ENCODE data around the gene SENP1.
"Not testable (repeated sequence)": the region's sequence is repeated elsewhere in the genome, so short reads cannot be mapped to it uniquely, and the experiment has no call there.

The SENP1 gene

DNA sequence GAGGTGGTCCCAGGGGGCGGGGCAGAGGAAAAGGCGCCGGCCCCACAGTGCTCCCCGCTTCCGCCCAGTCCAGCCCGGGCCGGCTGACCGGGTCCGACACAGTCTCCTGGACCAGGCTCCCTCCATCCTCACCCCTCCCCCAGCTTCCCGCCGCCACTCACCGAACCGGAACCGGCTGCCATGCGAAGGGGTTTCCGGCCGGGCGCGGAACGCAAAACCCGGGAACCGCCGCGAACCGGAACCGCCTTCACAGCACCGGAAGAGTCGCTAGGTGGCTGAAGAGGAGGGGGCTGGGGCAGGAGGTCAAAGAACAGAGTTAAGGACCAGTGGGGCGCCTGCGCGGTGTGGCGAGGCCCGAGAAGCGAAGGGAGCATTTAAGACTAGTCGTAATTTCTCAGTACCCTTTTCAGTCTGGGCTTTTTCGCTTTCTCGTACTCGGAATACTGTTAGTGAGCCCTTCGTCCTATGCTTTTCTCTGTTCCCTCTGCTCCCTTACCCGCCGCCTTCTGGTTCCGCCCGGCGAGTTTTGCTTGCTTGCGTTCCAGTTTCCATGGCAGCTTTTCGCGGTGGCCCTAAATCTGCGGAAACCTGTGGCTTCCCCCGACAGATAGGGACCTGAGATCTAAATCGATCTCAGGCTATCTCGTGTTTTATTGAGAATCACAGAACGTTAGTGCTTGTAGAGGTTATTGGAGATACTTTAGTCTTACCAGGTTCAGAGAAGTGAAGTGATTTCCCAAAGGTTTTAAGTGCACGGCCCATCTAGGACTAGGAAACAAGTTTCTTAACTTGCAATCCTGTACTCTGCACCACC, at the start of gene SENP1:
TSS of gene SENP1 (minus strand) at position 213 of the 814 bp plus-strand sequence. CDS start 4,607 bp downstream, outside the sequence.
- DNase-seq: peak; percentile 93
- in situ Hi-C loops (cut with HindIII; ENCODE audit: low pct_ligation_motif_present, low pct_unique_long_range_greater_than_20kb, low sequenced_read_pairs): no loop called here

DNA sequence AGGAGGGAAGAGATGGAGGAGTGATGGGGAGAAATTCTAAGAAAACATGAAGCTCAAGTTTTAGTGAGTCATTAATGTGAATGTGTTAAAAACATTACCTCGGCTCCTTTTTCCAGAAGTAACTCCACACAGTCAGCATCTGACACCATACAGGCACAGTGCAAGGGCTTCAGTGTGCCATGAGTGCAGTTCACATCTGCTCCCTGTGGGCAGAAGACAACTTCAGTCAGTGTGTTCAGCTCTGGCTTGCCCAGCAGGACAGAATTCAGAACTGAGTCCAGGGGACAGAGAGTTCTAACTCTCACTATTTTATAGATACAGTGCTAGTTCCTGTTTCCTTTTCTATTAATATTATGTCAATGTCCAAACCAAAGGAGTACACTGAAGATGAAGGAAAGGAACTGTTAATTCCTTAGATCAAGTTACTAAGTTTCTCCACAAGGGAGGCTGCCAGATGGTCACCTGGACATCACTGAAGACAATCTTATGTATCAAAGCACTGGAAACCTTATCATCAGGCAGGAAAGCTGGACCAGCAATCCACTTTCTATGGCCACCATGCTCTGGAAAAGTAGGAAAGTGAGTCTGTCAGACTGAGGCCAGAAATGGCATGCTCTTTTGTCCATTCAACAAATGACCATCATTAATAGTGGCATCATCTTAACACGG, 45.4 kb upstream of the SENP1 start:
- DNase-seq: no peak
- in situ Hi-C loops (cut with HindIII; ENCODE audit: low pct_ligation_motif_present, low pct_unique_long_range_greater_than_20kb, low sequenced_read_pairs): no loop called here

DNA sequence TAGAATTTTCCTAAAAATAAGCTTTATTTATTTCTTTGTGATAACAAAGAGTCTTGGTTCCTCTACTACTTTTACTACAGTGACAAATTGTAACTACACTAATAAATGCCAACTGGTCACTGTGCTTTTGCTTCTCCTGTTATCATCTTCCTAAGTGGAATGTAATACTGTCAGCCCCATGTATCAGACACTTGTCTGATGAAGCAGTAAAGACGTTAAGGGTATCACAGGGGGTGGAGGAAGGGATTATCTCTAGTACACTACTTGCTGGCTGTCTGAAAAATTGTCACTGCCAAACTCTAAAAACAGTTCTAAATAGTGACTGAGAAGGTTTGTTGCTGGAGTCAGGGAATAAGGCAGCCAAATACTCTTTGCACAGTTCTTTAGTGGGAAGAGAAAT, 40.1 kb upstream of the SENP1 start:
- in situ Hi-C loops (cut with HindIII; ENCODE audit: low pct_ligation_motif_present, low pct_unique_long_range_greater_than_20kb, low sequenced_read_pairs): no loop called here

DNA sequence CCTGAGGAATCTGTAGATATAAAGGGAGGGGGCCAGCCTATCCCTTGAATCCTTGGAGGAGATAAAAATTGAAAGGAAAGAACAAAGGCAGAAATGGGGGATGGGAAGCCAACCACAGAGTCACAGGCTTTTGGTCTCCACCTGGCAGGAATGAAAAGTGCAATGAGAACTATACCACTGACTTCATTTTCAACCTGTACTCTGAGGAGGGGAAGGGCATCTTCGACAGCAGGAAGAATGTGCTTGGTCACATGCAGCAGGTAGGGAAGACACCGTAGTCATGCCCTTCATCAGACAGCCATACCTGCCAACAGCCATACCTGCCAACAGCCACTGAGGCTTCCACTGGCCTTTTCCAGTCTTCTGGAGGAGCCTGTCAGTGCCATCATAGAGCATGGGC, 38.0 kb upstream of the SENP1 start:
- in situ Hi-C loops (cut with HindIII; ENCODE audit: low pct_ligation_motif_present, low pct_unique_long_range_greater_than_20kb, low sequenced_read_pairs): no loop called here
- no peak for DNase-seq

More for the DNA sequence above, 40.1 kb upstream of the SENP1 start:
- no peak for DNase-seq

DNA sequence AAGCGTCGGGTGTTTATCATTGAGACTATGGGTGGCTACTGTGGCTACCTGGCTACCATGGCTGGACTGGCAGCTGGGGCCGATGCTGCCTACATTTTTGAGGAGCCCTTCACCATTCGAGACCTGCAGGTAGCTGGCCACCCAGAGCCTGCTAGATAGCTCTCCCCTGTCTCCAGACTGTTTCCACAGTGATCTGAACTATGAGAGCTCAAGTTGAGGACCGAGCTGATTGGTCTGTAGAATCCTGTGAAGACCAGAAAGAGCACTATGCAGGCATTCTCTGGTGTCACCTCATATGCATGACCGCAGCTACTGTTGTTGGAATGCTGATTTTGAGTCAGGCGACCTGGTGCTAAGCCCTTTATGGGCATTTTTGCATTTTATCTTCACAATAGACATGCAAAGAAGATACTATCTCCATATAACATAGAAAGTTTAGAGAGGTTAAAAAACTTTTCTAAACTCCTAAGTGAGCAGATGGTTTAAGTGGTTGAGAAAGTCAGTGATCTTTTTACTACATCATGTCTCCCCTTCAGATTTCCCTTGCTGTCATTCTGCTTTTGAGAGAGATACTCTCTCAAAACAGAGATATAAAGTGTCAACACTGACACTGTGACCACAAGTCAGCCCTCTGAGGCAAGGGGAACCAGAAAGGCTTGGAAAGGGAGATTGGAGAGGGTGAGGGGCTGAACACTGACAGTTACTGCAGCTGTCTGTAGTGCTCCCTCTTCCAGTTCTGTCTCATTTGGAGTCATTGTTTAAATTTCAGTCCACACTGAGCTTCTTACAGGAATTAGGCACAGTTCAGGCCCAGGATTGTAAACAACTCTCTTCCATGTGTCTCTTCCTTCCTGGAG, 37.2 kb upstream of the SENP1 start:
- no peak for DNase-seq
- in situ Hi-C loops (cut with HindIII; ENCODE audit: low pct_ligation_motif_present, low pct_unique_long_range_greater_than_20kb, low sequenced_read_pairs): no loop called here

DNA sequence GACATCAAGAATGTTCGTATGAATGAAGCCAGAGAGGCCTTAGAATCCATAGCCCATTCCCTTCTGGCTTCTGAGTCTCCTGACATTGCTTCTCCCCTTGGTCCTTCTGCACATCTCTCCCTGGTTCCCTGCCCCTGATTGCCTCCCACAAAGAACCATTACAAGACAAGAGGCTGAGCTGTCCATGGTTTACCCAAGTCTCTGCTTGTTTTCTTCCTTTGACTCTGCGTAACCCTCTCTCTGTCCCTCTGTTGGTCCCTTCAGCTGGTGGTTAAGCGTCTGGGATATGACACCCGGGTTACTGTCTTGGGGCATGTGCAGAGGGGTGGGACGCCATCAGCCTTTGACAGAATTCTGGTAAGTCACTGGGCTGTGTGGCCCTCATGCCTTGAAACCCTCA, 29.1 kb upstream of the SENP1 start:
- in situ Hi-C loops (cut with HindIII; ENCODE audit: low pct_ligation_motif_present, low pct_unique_long_range_greater_than_20kb, low sequenced_read_pairs): no loop called here
- no peak for DNase-seq

DNA sequence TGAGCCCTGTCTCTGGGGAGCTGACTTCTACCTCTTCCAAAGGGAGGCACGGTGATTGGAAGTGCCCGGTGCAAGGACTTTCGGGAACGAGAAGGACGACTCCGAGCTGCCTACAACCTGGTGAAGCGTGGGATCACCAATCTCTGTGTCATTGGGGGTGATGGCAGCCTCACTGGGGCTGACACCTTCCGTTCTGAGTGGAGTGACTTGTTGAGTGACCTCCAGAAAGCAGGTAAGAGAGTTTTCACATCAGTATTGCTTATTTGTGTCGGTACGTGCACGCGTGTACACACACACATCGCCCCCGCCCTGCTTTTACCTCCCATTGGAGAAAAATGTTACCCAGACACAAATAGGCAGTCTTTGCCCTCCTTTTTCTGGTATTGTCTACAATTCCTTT, 26.9 kb upstream of the SENP1 start:
- no peak for DNase-seq
- in situ Hi-C loops (cut with HindIII; ENCODE audit: low pct_ligation_motif_present, low pct_unique_long_range_greater_than_20kb, low sequenced_read_pairs): no loop called here

DNA sequence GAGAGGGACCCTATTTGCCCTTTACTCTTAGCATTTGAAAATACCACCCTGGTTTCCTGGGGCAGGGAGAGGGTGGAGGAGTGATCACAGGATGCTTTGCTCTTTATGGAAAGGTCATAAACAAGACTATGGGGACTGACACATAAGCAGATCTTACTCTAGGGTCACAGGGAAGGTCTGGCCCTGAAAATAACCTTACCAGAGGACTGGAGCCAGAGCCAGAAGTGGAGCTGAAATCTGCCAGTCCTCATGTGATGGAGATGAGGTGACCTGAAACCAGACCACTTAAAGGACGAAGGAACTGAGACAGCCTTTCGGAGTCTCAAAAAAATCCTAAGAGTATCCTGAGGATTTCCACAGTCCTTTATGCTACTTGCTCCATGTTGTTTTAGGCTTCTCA, 25.6 kb upstream of the SENP1 start:
- in situ Hi-C loops (cut with HindIII; ENCODE audit: low pct_ligation_motif_present, low pct_unique_long_range_greater_than_20kb, low sequenced_read_pairs): no loop called here
- no peak for DNase-seq

DNA sequence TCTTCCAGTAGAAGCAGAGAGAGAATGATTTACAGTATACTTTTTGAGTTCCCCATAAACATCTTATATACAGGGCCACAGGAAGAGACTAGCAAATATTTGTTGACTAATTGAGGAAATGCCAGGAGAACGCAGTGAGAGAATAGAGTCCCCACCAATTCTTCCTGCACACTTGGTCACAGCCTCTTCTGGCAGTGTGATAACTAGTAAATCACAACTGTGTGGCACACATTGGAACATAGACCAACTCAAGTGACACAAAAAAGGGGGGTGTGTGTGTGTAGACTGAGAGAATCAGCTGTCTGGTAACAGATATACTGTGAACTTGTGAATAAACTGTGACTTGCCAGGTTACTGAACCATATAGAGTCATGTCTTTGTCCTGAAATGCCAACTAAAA, 23.5 kb upstream of the SENP1 start:
- no peak for DNase-seq
- in situ Hi-C loops (cut with HindIII; ENCODE audit: low pct_ligation_motif_present, low pct_unique_long_range_greater_than_20kb, low sequenced_read_pairs): no loop called here

DNA sequence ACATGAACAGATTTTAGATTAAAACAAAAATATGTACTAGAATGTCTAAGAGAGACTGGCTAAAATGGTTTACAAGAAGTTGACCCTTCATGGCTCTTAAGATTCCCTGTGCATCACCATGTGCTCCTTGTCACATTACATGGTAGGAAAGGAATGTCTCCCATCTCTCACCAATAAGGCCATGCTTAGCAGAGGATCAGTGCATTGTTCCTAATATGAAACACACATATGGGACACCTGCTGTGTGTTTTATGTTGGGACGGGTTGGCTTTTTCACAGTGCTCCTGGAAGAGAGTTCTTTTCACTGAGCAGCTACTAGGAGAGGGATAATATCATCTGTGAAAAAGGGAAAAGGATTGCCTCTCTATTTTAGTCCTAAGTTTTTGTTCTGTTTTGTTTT, 22.9 kb upstream of the SENP1 start:
- DNase-seq: no peak
- in situ Hi-C loops (cut with HindIII; ENCODE audit: low pct_ligation_motif_present, low pct_unique_long_range_greater_than_20kb, low sequenced_read_pairs): no loop called here

DNA sequence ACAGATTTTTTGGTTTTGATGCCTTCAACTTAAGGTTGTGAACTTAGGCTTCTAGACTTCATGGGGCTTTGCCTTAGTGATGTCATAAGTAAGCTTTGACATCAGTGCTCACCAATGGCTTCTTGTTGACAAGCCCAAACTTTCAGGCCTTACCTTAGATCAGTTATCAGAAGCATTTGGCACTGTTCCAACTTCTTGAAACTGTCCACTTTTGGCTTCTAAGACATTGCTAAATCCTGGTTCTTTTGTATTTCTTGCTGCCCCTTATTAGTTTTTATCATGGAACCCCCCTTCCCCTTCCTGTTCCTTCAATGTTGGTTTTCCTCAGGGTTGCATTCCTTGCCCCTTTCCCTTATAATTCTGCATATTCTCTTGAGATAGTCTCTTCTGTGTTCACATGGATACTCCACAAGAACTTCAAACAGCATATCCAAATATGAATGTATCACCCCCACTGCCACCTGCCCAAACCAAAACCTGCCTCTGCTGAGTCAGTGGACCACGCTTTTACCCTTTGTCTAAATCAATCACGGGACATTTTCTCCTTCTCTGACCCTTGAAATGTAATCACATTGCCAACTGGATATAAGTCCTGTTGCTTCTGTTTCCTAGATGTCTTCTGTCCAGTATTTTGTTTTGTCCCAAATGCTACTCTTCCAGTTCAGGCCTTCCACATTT, 21.2 kb upstream of the SENP1 start:
- in situ Hi-C loops (cut with HindIII; ENCODE audit: low pct_ligation_motif_present, low pct_unique_long_range_greater_than_20kb, low sequenced_read_pairs): no loop called here
- no peak for DNase-seq

DNA sequence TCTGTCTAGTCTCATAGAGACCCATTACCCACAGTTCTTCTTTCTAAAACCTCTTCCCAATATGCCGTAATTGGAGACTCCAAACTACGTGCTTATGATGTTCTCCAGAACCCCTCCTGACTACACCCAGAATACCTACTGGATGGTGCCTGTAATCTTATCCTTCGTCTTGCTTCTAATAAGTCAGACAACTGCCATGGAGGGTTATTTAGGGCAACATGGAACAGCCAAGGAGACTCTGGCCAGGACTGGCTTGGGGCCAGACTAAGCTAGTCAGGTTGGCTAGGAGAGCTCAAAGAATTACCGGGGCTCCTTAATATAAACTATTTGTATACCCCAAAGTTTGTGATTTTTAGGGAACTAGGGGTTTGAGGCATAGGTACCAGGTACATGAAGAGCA, 20.1 kb upstream of the SENP1 start:
- DNase-seq: no peak
- in situ Hi-C loops (cut with HindIII; ENCODE audit: low pct_ligation_motif_present, low pct_unique_long_range_greater_than_20kb, low sequenced_read_pairs): no loop called here

DNA sequence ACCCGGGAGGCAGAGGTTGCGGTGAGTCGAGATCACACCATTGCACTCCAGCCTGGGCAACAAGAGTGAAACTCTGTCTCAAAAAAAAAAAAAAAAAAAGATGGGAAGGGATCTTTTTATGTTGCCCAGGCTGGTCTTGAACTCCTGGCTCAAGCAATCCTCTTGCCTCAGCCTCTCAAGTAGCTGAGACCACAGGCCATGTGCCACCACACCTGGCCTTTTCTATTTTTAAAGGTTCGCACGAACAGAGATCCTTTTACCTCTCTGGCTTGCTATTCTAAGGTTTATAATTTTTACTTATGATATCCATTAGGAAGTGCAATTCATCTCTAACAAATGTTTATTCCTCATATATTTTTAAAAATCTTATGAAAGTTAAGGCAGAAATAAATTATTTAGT, 19.7 kb upstream of the SENP1 start:
- in situ Hi-C loops (cut with HindIII; ENCODE audit: low pct_ligation_motif_present, low pct_unique_long_range_greater_than_20kb, low sequenced_read_pairs); DNase-seq: not testable (repeated sequence)

DNA sequence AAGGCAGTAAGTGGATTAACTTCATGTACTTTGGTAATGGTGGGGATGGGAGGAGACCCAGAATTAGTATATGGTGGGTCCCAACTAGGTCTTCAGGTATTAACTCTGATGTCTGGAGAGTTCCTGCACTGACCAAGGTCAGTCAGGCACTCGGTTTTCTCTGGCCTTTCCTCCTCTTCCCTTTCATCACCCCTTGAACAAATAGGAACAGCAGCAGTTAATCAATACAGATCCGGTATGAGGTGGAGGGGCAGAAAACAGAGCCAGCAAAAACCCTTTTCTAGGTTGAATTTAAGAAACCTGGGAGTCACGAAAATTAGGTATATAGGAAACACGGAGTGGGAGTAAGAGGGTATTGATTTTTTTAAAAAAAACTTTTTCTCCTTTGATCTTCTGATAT, 17.3 kb upstream of the SENP1 start:
- in situ Hi-C loops (cut with HindIII; ENCODE audit: low pct_ligation_motif_present, low pct_unique_long_range_greater_than_20kb, low sequenced_read_pairs): no loop called here
- no peak for DNase-seq

DNA sequence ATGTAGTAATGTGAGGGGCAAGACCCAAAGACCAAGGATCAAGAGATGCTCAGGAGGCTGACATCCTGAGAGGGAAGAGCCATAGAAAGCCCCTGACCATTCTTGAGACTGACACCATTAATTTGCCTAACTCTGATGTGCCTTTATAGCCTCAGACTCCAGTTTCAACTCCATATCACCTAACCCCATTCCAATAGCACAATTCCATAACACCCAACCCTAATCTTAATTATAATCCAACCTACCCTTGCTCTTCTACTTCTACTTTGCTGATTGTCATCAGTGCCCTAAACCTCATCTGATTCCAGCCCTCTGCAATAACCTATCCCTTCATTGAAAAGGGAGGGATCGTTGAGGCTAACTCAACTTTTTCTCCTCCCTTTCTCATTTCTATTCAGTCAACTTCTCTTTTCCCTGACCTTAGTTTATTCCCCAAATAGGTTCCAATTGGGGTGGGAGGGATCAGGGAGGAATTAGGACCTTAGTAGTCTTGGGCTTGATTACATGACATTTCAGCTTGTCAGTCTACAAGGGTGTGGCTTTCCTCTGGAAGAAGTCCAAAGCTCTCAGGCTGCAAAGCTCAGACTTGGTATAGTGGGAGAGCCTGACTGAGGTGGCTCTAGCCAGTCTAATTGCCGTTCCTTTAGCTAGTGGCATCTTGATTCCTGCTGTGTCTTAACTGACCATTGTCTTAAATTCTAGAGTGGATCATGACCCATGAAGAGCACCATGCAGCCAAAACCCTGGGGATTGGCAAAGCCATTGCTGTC, 16.4 kb upstream of the SENP1 start:
- in situ Hi-C loops (cut with HindIII; ENCODE audit: low pct_ligation_motif_present, low pct_unique_long_range_greater_than_20kb, low sequenced_read_pairs): no loop called here
- no peak for DNase-seq

DNA sequence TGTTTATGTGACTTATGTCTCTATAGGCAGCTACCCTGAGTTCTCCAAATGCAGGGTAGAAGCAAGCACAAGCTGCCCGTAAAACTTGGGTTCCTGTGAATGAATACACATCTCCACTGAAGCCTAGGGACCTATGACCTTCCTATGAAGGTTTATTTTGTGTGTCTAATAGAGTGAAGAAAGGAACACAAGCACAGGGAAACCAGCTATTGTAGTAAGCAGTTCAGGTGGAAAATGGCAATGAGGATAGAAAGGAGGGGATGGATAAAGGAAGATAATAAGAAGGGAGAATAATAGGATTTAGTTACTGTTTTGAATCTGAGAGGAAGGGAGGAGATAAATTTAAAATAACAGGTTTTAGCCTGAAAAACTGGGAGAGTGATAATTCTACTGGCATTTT, 15.6 kb upstream of the SENP1 start:
- DNase-seq: no peak
- in situ Hi-C loops (cut with HindIII; ENCODE audit: low pct_ligation_motif_present, low pct_unique_long_range_greater_than_20kb, low sequenced_read_pairs): no loop called here

DNA sequence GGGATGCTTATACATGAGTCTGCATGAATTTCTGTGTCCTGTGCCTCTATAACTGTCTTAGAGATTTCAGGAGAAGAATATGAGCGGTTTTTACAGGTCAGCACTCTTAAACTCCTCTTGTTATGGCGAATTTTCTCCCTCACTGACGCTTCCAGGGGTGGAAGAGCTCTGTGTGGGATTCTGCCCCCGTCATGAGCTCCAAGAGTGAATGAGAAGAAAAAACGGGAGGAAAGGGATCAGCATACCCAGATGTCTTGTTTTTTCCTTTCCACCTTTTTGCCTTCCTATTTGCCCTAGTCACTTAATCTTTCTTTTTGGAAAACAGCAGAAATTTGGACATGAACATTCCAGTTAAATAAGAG, 13.9 kb upstream of the SENP1 start:
- DNase-seq: no peak
- in situ Hi-C loops (cut with HindIII; ENCODE audit: low pct_ligation_motif_present, low pct_unique_long_range_greater_than_20kb, low sequenced_read_pairs): no loop called here

Data from ACHN (cell line).